ENCODE results near the gene PWWP2B.

DNA sequence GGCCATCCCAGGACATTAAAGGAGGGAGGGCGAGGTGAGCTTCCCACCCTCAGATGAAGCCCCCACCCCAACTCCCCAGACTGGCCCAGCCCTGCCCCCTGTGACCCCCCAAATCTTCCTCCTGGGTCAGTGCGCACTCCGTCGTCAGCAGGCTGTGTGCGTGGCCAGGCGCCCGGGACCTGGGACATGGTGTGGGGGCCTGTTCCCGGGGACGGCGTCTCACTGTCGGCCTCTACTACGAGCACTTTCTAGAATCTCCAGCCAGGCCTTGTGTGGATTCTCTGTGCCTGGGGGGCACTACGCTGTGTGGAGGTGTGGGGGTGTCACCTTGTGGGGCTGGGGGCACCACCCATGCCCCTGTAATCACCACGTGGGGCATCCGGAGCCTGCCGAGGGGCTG lies 9.8 kb downstream of the PWWP2B start:
- TF ChIP-seq, protein P1, sequence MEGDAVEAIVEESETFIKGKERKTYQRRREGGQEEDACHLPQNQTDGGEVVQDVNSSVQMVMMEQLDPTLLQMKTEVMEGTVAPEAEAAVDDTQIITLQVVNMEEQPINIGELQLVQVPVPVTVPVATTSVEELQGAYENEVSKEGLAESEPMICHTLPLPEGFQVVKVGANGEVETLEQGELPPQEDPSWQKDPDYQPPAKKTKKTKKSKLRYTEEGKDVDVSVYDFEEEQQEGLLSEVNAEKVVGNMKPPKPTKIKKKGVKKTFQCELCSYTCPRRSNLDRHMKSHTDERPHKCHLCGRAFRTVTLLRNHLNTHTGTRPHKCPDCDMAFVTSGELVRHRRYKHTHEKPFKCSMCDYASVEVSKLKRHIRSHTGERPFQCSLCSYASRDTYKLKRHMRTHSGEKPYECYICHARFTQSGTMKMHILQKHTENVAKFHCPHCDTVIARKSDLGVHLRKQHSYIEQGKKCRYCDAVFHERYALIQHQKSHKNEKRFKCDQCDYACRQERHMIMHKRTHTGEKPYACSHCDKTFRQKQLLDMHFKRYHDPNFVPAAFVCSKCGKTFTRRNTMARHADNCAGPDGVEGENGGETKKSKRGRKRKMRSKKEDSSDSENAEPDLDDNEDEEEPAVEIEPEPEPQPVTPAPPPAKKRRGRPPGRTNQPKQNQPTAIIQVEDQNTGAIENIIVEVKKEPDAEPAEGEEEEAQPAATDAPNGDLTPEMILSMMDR (IDR thresholded peaks at IDR 0.05; ENCODE audit: low read depth, low read length, poor library complexity, severe bottlenecking) = no peak
- no peak for TF ChIP-seq EZH2phosphoT487 (IDR thresholded peaks at IDR 0.05; ENCODE audit: borderline replicate concordance, low read length)
